Retinal pigment epithelial cell (primary cell): ENCODE data around the gene TMOD1.
"Not testable (repeated sequence)": the region's sequence is repeated elsewhere in the genome, so short reads cannot be mapped to it uniquely, and the experiment has no call there.

Source experiments
- DNase-seq: peaks from one replicate; pipeline ENCODE4 v3.0.0-alpha.2; 2010; ENCODE audit warnings: low read depth
- H3K4me3 ChIP-seq: 2 replicates; pipeline ENCODE4 v1.5.1; 2011; ENCODE audit warnings: mild to moderate bottlenecking, low read length, control low read depth, moderate library complexity
- CTCF ChIP-seq: conservative IDR thresholded peaks from 2 replicates; pipeline ENCODE4 v1.5.1; 2011; ENCODE audit warnings: low read depth, low read length, control low read depth, inconsistent platforms

TMOD1 gene

GRCh38 chr9:97568461-97569275, 67.2 kb downstream of the TMOD1 start:
- no peak for DNase-seq
- H3K4me3 ChIP-seq: no peak overlapping the region
- TF ChIP-seq CTCF: no peak

- H3K4me3 ChIP-seq: no peak overlapping the region
- TF ChIP-seq CTCF: no peak
- DNase-seq: peak; percentile 19
These were observed 69.4 kb downstream of the TMOD1 start for GRCh38 chr9:97570899-97571298.

- no peak for DNase-seq
- no peak for TF ChIP-seq CTCF
- H3K4me3 ChIP-seq: no peak overlapping the region
These were observed 70.2 kb downstream of the TMOD1 start for GRCh38 chr9:97571664-97572063.

GRCh38 chr9:97572196-97572891, 70.9 kb downstream of the TMOD1 start:
- DNase-seq: no peak
- no peak overlapping the region for H3K4me3 ChIP-seq
- no peak for TF ChIP-seq CTCF

- no peak for TF ChIP-seq CTCF
- no peak for DNase-seq
- H3K4me3 ChIP-seq: no peak overlapping the region
These were observed 71.5 kb downstream of the TMOD1 start for GRCh38 chr9:97572892-97573365.

GRCh38 chr9:97573482-97574073, 72.1 kb downstream of the TMOD1 start:
- H3K4me3 ChIP-seq: no peak overlapping the region
- DNase-seq: no peak
- TF ChIP-seq CTCF: no peak

GRCh38 chr9:97574101-97574571, 72.7 kb downstream of the TMOD1 start:
- H3K4me3 ChIP-seq, DNase-seq: not testable (repeated sequence)

- H3K4me3 ChIP-seq, DNase-seq: not testable (repeated sequence)
These were observed 73.6 kb downstream of the TMOD1 start for GRCh38 chr9:97574921-97575672.
